ENCODE results near the gene ZNF516. TPM values are rescaled to one million over a fixed set of nuclear protein-coding genes. Genes with fewer than 3 reads are reported as not detected.

Gene ZNF516
- total RNA-seq, 6 experiments from 2014 or later = 34.6 to 52.2 (median 42.2) TPM

DNA sequence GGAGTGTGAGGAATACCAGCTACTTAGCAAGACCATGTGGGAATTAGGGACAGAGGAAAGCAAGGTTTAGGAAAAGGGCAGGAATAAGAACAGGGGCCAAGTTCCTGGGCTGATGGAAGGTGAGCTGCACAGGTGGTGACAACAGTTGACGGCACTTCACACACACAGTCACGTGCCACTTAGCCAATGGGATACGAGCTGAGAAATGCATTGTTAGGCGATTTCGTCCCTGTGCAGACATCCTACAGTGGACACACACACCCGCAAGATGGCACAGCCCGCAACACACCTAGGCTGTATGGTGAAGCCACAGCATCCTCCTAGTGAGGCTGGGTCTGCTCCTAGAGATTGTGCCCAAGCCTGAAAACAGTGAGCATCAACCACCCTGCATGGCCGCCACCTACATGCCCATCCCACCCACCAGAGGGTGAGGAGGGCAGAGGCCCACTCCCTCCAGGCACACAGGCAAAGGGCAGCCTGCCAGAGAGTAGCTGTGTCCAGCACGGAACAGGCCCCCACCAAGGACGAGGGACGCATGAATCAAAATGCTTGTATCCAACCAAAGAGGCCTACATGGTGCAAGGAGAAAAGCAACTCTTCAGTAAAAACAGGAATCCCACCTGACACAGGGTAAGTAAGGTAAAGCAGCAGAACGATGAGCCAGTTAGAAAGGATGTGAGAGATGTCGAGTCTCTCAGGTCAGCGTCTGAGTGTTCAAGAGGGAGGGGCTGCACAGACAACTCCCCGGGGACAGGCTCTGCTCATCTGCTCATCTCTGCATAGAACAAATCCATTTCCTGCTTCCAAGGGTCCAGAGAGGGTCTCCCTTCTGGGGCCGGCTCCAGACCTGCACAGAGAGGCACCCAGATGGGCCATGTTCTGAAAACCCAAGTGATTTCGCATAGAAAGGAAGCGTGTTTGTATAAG, 51.3 kb downstream of the ZNF516 start:
- Mint-ChIP-seq H3K36me3 (ENCODE audit: low read depth) (peaks cover 24% of the 10 kb centered on the region), H3K4me3 (peak overlapping the region; percentile 82), H3K4me1 (ENCODE audit: low read depth) (peaks cover 64% of the 10 kb centered on the region), H3K9me3 (no peaks in the 10 kb centered on the region), H3K27ac (peak overlapping the region; percentile 97), H3K27me3 (ENCODE audit: insufficient read depth) (peaks cover 4% of the 10 kb centered on the region; the same call in 1 of the 2 replicates)
- DNase-seq = no peak
- TF ChIP-seq, protein P1, sequence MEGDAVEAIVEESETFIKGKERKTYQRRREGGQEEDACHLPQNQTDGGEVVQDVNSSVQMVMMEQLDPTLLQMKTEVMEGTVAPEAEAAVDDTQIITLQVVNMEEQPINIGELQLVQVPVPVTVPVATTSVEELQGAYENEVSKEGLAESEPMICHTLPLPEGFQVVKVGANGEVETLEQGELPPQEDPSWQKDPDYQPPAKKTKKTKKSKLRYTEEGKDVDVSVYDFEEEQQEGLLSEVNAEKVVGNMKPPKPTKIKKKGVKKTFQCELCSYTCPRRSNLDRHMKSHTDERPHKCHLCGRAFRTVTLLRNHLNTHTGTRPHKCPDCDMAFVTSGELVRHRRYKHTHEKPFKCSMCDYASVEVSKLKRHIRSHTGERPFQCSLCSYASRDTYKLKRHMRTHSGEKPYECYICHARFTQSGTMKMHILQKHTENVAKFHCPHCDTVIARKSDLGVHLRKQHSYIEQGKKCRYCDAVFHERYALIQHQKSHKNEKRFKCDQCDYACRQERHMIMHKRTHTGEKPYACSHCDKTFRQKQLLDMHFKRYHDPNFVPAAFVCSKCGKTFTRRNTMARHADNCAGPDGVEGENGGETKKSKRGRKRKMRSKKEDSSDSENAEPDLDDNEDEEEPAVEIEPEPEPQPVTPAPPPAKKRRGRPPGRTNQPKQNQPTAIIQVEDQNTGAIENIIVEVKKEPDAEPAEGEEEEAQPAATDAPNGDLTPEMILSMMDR (IDR thresholded peaks at IDR 0.05) = no peak

DNA sequence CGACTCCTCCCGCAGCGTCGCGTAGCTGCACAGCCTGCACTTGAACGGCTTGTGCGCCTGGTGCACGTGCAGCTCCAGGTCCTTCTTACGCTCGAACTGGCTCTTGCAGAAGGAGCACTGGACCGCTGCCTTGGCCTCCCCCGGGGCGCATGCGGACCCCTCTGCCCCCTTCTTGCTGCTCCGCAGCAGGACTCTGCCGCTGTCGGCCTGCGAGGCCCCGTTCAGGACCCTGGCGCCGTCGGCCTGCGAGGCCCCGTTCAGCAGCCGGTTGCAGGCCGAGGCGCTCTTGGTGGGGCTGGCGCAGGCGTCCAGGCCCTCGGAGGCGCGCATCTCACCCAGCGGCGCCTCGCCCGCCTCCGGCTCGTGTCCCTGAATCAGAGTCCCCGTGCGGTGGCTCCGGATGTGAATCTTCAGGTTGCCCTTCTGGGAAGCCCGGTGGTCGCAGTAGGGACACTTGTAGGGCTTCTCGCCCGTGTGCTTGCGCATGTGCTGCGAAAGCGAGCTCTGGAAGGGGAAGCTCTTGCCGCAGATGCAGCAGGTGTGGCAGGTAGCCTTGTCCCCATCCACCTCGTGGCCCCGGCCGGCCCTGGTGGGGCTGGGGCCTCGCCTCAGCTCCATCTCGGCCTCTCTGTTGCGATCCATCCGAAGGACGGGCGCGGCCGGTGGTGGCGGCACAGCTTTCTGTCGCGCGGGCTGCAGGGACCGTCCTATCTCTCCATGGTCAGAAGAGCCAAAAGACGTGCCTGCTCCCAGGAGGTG, 52.5 kb downstream of the ZNF516 start:
- peaks cover 58% of the 10 kb centered on the region for H3K4me1 Mint-ChIP-seq (ENCODE audit: low read depth)
- no peaks in the 10 kb centered on the region for H3K9me3 Mint-ChIP-seq
- TF ChIP-seq, protein P1 (IDR thresholded peaks at IDR 0.05) = no peak
- no peak overlapping the region for H3K27ac Mint-ChIP-seq
- DNase-seq = no peak
- peaks cover 21% of the 10 kb centered on the region for H3K36me3 Mint-ChIP-seq (ENCODE audit: low read depth)
- peaks cover 1% of the 10 kb centered on the region; the same call in 1 of the 2 replicates for H3K27me3 Mint-ChIP-seq (ENCODE audit: insufficient read depth)
- H3K4me3 Mint-ChIP-seq = no peak overlapping the region

DNA sequence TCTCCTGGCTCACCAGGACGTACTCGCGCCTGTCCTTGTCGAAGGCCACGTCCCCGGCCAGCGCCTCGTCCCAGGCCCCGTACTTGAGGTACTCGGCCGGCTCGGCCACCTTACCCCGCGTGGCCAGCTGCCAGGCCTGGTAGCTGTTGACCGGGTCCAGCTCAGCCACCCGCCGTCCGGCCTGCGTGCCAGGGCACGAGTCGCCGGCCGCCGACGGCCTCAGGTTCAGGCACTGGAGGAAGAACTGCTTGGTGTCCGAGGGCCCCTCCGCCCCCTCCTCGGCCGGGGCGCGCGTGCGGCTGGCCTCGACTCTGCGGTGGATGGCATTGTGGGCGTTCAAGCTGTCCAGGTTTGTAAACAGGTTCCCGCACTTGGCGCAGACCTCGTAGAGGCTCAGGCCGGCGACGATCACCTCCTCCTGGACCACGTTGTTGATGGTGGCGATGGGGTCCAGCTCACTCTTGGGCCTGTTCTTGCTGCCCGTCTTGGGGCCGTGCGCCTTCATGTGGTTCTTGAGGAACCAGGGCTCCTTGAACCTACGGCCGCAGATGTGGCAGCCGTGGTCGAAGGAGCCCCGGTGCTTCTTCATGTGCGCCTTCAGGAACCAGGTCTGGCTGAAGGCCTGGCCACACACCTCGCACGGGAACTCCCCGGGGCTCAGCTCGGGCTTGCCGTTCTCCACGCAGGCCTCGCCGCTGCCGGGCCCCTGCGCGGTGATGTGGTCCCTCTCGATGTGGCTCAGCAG, 53.2 kb downstream of the ZNF516 start:
- Mint-ChIP-seq H3K36me3 (ENCODE audit: low read depth) (peaks cover 24% of the 10 kb centered on the region), H3K4me1 (ENCODE audit: low read depth) (peaks cover 50% of the 10 kb centered on the region), H3K4me3 (no peak overlapping the region), H3K9me3 (no peaks in the 10 kb centered on the region), H3K27me3 (ENCODE audit: insufficient read depth) (peaks cover 1% of the 10 kb centered on the region; the same call in 1 of the 2 replicates), H3K27ac (no peak overlapping the region)
- TF ChIP-seq, protein P1 (IDR thresholded peaks at IDR 0.05) = no peak
- DNase-seq = no peak

DNA sequence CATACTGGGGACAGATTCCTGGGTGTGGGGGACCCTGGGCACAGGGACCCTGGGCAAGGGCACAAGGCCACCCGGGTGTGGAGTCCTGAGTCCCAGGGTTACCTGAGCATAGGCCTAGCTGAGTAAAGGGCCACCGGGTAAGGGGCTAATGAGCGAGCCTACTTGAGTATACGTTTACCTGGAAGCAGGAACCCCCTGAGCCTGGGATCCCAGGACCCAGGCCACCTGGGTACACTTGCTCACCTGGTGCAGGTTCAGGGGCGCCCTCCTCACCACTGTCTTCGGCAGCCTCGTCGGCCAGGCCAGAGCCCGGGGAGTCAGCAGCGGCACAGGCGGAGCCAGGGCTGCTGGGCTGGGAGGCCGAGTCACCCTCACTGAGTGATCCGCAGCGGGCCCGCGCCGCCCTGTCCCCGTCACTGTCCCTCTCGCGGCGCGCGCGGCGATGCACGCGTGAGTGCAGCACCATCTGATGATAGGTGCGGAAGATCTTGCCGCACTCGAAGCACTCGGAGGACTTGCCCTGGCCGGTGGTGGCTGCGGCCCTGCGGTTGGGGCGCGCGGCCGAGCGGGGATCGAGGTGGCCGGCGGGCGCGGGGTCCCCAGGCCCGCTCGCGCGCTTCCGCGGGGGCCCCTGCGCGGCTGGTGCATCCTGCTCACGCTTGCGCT, 53.9 kb downstream of the ZNF516 start:
- H3K27ac Mint-ChIP-seq = no peak overlapping the region
- H3K4me1 Mint-ChIP-seq (ENCODE audit: low read depth) = peaks cover 43% of the 10 kb centered on the region
- H3K4me3 Mint-ChIP-seq = no peak overlapping the region
- H3K27me3 Mint-ChIP-seq (ENCODE audit: insufficient read depth) = peaks cover 1% of the 10 kb centered on the region; the same call in 1 of the 2 replicates
- TF ChIP-seq, protein P1 (IDR thresholded peaks at IDR 0.05) = no peak
- no peaks in the 10 kb centered on the region for H3K9me3 Mint-ChIP-seq
- peaks cover 20% of the 10 kb centered on the region for H3K36me3 Mint-ChIP-seq (ENCODE audit: low read depth)
- no peak for DNase-seq

DNA sequence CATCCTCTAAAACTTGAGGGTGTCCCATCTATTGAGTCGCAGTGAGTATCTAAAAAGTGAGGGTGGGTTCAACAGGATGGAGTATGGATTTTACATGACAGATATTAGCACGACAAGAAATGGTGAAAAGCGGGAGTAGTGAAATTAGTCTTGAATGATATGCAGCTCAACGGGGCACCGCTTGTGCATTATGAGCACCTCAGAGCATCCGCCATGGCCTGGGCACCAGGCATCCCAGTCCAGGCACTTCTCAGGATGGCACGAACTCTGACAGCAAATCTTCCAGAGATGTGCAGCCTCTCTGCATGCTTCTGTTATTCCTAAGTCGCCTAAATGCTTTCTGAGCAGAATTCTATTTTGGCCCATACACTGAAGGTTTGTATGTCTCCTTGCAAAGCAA, 57.1 kb downstream of the ZNF516 start:
- DNase-seq = no peak
- Mint-ChIP-seq H3K4me1 (ENCODE audit: low read depth) (peaks cover 12% of the 10 kb centered on the region; the same call in 1 of the 2 replicates), H3K36me3 (ENCODE audit: low read depth) (peaks cover 40% of the 10 kb centered on the region), H3K27ac (no peak overlapping the region), H3K9me3 (no peaks in the 10 kb centered on the region), H3K27me3 (ENCODE audit: insufficient read depth) (peaks cover under 1% of the 10 kb centered on the region), H3K4me3 (no peak overlapping the region)
- TF ChIP-seq, protein P1 (IDR thresholded peaks at IDR 0.05) = no peak

Measured in HFFc6 (cell line).